GM18508 (cell line): ENCODE results near the gene PPP1R7.

Source experiments
- ATAC-seq: cut with Tn5 transposase; IDR thresholded peaks from one replicate; pipeline ENCODE4 v1.9.1; 2021; ENCODE audit warnings: moderate number of reproducible peaks; ENCODE audit not compliant: insufficient read depth, unreplicated experiment

PPP1R7 gene

GRCh38 chr2:241137276-241138190 lies 12.7 kb upstream of the PPP1R7 start:
- ATAC-seq, result no peak

DNA sequence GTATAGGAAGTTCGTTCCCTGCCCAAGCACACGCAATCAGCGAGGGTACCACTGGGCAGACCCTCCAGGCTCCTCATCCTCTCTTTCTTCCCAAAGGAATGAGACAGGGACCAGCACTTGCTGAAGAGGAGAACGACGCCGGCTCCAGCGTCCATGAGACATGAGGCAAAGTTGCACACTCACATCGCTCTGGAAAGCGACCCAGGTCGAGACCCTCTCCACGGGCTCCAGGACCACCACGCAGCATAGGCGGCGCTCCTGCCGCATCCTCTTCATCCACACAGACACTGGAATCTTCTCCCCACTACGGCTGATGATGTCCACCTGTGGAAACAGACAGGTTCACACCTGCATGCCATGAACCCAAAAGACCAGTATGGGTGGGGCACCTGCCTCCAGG lies 11.8 kb upstream of the PPP1R7 start:
- no peak for ATAC-seq

DNA sequence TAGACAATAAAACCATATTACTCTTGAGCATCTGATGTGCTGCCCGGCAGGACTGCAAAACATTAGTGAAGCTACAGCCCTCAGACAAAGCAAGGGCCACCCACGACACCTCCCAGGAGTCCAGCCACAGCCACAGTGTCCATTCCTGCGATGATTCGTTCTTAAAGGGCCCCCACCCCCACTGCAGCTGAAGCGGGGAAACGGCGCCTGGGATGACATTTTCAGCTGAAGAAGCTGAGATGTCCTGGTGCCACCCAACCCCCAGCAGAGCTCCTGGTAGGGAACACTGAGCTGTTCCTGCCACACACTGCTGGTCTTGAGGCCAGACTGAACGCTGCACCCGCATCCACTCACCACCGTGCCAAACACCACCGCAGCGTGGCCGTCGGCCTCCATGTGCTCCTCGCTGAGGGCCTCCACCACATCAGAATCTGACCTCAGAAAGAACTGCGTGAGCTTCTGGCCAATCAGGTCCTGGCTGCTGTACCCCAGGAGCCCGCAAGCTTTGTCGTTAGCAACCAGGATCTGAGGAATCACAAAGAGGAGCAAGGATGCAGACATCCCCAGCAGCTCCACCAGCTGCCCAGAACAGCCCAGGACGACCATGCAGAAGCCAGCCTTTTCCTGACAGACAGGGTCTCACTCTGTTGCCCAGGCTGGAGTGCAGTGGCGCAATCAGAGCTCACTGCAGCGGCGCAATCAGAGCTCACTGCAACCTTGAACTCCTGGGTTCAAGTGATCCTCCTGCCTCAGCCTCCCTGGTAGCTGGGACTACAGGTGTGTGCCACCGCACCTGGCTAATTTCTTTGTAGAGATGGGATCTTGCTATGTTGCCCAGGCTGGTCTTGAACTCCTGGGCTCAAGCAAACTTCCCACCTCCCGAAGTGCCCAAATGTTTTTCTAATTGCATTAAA lies 10.5 kb upstream of the PPP1R7 start:
- no peak for ATAC-seq

DNA sequence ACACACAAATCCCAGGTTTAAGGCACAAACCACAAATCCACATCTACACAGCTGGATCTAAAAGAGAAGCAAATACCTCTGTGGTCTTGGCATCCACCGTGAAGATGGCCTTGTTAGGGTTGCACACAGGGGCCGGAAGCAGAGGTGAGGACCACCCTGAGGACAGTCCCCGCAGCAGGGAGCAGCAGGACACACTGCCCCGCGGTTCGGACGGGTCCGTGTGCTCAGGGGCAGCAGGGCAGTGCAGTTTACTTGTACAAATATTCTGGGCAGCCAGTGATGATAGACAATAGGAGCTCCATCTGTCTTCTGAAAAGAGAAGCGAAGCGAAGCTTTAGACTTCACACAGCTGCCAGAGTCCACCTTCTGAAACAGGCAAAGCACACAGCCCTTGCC lies 9.8 kb upstream of the PPP1R7 start:
- ATAC-seq, result no peak

DNA sequence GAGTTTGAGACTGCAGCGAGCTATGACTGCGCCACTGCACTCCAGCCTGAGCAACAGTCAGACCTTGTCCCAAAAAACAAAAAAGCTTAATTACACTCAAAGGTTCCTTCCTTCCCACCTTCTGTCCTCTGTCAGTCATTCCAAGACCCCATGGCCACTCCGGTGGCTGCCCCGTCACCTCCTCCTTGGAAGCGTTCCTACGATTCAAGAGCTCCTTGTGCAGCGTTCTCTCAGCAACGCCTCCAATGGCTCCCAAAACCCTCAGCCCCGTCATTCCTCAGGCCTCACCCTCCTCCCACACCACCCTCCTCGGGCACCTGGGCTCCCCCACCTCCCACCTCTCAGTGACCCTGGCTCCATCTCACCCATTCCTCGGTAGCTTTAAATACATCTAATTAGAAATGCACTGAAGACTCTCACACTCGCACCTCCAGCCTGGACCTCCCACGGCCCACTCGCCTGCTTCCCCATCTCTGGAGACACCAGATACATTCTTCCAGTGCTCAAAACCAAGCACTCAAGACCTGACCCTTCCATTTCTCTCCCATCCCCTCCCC lies 9.0 kb upstream of the PPP1R7 start:
- no peak for ATAC-seq

- ATAC-seq, result no peak
These were observed 8.2 kb upstream of the PPP1R7 start for GRCh38 chr2:241142063-241142462.

DNA sequence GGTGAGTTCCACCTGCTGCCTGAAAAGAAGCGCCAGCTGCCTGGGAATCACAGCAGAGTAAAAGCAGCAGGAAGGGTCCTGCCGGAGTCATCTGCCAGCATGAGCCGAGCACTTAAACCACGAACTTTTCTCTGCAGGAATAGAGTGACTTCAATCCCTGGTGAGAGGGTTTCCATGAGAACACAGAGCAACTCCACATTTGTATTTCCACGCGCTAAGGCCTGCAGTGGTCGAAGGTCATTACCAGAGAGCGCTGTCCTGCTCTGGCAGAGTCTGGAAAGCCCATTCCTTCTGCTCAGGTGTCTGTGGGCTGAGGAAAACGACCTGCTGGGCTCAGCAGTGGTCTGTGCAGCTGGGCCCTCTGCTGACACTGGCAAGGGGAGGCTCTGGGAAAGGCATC lies 7.7 kb upstream of the PPP1R7 start:
- ATAC-seq, result no peak

DNA sequence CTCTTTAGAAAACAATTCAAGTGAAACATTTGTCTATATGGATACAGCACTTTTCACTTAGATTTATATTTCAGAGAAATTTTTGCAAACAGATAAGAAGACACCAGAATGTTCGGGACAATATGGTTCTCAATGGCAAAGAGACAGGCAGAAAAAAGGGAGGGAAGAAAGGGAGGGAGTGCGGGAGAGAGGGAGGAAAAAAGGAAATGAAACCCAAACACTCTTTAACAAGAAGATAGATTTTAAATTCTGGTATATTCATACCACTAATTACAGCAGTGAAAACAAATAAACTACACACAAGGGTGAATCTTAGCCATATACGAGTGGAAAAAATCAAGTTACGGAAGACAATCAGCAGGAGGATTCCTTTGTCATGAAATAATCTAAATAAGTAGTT lies 4.0 kb upstream of the PPP1R7 start:
- ATAC-seq, result no peak

DNA sequence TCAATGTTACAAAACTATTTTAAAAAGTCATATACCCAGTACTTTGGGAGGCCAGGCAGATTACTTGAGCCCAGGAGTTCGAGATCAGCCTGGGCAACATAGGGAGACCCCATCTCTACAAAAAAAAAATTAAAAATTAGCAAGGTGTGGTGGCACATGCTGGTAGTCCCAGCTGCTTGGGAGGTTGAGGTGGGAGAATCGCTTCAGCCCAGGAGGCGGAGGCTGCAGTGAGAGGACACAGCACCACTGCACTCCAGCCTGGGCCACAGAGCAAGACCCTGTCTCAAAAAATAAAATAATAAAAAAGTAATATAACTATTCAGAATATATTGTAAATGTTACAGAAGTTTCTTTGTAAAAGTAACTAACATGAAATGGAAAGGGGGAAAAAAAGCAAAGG lies 2.9 kb upstream of the PPP1R7 start:
- no peak for ATAC-seq

GRCh38 chr2:241148239-241148638 lies 2.0 kb upstream of the PPP1R7 start:
- ATAC-seq, result no peak

DNA sequence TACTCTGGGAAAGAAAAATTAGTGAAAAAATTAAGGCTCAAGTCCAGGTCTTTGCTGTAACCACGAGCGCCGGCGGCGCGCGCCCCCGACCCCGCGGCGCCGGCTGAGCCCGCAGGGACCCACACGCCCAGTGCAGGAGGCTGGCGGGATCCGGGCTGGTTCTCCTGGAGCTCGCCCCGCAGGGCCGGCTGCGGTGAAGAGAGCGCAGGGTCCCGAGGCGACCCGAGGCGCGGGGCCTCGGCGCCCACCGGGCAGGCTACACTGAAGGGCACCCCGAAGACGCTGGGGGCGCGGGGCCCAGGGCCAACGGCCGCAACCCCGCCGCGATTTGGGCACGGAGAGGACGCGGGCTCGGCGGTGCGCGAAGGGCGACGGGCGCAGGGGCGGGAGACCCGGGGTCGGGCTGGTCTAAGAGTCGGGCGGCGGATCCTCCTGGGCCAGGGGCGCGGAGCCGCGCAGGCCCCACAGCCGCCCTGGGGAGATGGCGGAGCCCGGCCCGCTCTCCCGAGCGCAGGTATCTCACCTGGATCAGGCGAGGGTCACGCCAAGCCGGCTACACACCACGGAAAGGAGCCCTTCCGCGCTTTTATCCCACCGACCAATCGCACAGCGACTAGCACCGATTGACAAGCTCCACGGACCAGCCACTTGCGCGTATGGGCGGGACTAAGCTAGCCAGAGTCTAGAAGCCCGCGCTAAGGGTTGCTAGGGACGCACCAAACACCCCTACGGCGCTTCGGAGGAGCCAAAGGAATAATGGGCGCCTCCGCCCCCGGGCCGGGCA lies 1.2 kb upstream of the PPP1R7 start, which contains the start of gene PASK:
TSS of gene PASK (minus strand) at position 582 of the 784 bp plus-strand sequence. CDS start 6,440 bp downstream, outside the sequence.
- ATAC-seq, result peak; percentile 55

GRCh38 chr2:241149675-241149924 lies 667 bp upstream of the PPP1R7 start:
- ATAC-seq, result peak; percentile 2

- peak; percentile 7 for ATAC-seq
These were observed 628 bp downstream of the PPP1R7 start for GRCh38 chr2:241150660-241151530.

DNA sequence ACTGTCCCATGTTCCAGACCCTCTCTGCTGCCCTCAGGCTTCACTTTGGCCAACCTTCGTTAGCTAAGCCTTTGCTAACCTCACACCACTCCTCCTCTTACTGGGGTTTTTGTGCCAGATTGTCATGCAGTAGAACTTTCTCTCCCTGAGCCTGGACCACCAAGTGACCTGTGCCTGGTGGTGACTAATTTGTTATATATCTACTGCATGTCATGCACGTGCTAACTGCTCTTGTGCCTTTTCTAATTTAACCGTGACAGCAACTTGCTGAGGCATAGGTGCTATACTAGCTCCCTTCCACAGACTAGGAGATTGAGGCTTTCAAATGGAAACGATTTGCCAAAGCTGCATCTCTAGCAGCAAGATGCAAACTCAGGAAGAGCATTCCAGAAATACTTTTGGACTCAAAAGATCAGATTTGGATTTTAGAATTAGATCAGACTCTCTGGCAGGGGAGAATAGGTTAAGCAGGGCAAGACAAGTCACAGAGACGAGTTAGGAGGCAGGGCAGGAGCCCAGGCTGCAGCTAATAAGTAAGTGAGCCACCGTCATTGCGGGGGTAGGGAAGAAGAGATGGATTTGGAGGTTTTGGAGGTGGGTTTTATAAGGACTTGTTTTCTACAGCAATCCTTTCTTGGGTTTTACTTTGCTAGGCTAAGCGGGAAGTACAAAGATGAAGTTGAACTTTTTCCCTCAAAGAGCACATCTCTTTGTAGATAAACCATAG lies 1.8 kb downstream of the PPP1R7 start:
- no peak for ATAC-seq

DNA sequence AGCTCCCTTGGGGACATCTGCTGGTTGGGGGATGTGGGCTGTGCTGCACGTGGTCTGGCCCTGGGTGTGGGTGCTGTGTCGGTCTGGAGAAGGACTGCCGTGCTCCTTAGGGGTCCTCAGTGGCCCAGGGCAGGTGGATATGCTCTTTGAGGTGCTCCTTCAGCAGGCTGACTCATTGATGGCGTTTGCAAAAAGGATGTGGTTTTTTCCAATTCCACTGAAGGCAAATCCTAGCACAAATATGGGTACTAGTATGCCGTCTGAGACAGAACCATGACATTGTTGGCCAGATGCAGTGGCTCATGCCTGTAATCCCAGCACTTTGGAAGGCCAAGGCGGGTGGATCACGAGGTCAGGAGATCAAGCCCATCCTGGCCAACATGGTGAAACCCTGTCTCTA lies 3.3 kb downstream of the PPP1R7 start:
- ATAC-seq, result no peak

DNA sequence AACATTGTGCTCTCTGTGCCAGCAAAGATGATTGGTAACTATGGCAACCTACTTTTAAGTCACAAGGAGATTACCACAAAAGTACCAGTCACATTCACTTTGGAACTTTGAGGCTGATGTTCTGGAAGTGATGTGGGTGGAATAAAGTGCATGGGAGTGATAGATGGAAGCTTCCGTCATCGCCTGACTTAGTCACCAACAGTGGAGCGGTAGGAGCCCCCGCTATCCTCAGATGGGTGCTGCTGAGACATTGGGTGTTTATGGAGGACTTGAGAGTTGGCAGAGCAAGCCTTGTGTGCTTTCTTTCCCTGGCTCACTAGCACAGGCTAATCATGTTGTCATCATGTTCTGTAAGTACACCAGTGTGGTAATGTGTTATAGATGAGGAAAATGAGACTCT lies 4.6 kb downstream of the PPP1R7 start:
- ATAC-seq, result no peak

GRCh38 chr2:241155936-241156335 lies 5.7 kb downstream of the PPP1R7 start:
- no peak for ATAC-seq

- ATAC-seq, result no peak
These were observed 6.7 kb downstream of the PPP1R7 start for GRCh38 chr2:241156971-241157441.
